Hematopoietic multipotent progenitor cell treated with erythropoietin and hydrocortisone succinate and interleukin-3 and kit ligand, for 4 days (in vitro differentiated cells): ENCODE results near the gene TBC1D9.
A peak's percentile ranks its signal among the peaks of the same experiment; 100 is the strongest.

Source experiments
- DNase-seq: peaks from one replicate; pipeline ENCODE4 v3.0.0-alpha.2; 2015

The TBC1D9 gene

DNA sequence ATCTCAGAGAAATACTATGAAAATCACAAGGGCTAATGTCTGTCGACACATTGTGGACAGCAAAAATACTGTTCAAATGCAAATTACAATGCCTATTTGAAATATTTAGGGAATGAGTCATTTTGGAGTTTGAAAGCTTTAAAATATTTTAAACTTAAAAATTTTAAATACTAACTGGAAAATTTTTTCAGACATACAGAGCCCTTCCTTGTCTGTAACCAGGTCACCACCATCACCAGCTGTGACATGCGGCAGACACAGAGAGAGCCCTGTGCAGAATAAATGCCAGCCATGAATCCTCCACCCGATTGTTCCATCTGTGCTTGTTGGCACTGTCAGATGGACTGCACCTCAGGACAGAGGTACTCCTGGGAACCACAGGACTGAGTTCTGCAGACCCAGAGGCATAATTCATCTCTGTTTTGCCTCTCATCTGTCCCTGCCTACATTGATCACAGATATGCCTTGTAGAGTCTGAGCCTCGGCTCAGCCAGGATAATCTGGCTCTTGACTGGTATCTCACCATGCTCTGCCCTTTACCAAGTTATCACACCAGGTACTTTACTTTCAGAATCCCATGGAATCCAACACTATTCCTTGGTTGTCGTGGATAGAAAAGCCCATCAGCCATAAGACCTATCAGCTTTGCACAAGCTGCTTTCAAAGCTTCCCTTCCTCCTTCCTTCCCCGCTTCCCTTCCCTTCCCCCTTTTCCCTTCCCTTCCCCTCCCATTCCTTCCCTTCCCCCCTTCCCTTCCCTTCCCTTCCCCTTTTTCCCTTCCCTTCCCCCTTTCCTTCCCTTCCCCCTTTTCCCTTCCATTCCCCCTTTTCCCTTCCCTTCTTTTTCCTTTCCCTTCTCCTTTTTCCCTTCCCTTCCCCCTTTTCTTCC is 67.2 kb downstream of the TBC1D9 start:
- no peak for DNase-seq

DNA sequence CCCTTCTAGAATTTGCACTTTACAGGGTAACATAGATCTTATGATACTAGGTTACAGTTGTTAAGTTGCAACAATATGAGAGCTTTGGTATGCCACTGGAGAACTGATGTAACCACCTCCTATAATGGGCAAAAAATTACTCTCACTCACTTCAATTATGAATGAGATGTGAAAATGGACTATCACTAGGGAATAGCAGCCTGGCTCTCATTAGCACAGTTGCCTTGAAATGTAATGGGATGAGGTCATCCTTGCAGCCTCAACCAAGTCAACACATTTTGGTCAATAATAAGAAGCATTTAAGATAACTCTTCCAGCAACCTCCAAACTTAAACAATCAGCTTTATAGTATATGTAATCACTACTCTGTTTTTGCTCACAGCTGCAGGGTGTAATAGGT is 69.4 kb downstream of the TBC1D9 start:
- no peak for DNase-seq

DNA sequence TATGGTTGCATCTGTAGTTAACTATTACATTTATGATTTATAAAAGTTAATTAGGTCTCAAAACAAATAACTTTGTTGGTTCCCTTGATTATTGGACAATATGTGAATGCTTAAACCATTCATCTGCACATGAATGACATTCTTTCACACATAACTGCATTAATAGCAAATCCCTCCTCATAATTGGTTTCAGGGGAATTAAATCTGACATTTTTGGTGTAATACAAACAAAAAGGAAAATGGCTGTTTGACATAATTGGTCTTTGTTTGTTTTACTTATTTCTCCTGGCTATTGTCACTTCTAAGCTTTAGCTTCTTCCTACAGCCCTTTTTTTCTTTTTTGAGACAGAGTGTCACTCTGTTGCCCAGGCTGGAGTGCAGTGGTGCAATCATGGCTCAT is 71.9 kb downstream of the TBC1D9 start:
- no peak for DNase-seq

DNA sequence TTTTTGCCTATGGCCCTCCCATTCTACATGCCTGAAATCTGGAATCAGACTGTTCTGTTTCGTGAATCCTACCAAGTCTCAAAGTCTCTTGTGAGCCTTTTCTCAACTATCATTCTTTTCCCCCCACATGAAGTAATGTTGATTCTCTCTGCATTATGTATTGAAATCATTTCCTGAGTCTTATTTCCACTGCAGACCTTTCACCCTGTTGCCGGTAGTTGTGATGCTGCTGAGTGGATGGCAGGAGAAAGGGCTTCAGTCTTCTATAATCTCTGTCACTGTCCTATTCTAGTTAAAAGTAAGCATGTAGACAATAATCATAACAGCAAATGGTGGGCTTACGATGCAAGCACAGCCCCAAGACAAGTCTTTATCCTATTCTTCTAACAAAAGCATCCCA is 75.0 kb downstream of the TBC1D9 start:
- DNase-seq = no peak

DNA sequence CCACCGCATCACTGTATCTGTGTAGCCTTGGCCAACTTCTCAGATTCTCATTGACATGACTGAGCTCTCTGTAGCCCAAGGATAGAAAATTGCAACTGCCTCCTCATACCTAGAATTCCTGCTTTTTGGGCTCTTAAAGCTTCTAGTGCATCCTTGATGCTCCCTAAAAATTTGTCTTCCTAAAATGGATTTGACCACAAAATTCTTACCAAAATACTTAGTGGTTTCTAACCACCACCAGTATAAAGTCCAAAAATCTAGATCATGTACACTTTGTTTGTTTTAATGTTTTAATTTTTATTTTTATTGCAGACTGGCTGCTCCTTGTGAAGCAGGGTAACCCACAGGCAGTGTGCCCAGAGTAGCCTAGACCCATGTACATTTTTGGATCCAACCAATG is 75.5 kb downstream of the TBC1D9 start:
- no peak for DNase-seq

DNA sequence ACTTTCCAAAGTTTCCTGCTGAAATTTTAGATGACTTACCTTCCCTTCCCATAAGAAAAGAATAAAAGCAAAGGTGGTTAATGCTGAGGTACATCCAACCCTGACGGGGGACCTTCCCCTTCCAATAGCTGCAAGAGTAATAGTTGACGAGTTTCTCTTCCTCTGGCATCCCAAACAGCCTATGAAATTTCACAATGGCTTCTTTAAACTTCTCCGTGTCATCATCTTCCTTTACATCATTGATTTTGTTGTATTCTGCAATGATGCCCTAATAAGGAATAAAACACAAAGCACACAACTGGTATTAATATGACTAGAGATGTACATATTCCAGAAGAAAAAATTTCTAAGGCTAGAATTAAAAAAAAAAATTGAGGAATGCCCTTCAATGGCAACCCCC is 76.6 kb downstream of the TBC1D9 start:
- no peak for DNase-seq

DNA sequence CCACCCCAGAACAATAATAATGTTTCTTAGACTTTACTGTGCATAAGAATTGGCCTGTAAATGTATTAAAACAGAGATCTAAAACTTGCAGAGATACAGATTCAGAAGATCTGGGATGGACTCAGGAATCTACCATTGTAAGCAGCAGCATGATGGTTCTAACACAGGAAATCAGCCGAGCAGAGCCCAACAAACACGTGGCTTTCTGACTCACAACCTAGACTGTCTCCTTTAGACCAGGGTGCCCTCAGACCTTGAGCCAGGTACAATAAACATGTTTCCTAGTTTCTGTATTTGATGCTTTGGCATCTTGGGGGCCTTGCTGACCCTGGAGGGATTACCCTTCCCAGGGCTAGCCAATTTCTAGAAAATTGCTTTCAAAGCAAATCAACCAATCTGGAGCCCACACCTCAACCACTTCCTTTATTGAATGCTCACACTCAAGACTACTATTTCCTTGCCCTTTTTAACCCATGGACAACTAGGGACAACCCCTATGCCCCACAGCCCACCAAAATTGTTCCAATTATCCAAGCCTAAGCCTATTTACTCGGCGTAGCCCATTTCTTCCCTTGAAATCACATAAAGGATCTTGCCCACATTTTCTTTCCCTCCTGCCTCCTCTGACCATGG is 80.5 kb downstream of the TBC1D9 start:
- DNase-seq = no peak

DNA sequence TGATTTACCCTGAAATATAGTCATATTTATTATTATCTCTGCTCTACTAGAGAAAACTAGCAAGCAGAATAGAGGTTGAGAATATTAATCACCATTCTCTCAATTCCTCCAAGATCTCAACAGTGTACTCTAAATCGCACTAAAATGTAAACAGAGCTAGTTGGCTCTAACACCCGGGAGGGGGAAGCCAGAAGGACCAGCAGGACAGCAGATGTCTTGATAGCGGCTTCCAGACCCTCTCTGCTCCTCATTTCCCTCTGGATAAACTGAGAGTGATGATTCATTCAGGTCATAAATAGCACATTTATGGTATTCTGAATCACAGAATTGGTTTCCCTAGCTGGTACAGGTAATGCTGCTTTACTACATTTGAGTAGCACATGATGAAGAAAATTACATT is 82.5 kb downstream of the TBC1D9 start:
- DNase-seq = no peak

DNA sequence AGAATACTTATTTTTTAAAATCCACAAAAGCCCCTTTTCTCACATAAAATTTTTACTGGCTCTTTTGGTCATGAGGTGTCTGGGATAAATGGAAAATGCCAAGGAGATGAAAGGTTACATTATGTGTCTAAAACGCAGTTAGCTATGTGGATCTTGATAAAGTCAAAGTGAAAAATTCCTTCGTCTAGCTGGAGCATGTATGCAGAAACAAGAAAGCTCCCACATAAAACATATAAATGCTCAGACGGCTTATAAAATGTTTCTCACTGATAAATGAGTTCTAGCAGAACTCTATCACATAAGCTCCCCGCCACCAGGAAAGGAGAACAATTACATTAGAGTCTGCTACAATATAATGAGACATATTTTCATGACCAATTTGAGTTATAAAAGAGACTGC is 83.8 kb downstream of the TBC1D9 start:
- DNase-seq = no peak

DNA sequence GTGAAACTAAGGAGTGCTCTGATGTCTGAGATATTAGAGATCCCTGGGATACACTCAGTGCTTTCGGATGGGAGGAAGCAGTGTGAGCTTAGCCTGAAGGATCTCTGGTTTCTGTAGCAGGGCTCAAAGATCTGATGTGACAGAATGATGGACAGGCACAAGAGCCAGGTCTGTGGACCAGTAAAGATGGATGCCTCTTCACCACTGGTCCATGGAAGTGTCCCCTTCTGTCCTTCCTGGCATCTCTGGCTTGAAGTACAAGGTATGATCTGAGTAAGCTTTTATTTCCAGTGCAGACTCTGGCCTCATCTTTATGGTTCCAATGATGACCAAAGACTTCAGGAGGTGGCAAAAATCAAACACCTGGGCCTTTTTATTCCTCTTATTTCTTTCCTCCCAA is 88.1 kb downstream of the TBC1D9 start:
- no peak for DNase-seq

DNA sequence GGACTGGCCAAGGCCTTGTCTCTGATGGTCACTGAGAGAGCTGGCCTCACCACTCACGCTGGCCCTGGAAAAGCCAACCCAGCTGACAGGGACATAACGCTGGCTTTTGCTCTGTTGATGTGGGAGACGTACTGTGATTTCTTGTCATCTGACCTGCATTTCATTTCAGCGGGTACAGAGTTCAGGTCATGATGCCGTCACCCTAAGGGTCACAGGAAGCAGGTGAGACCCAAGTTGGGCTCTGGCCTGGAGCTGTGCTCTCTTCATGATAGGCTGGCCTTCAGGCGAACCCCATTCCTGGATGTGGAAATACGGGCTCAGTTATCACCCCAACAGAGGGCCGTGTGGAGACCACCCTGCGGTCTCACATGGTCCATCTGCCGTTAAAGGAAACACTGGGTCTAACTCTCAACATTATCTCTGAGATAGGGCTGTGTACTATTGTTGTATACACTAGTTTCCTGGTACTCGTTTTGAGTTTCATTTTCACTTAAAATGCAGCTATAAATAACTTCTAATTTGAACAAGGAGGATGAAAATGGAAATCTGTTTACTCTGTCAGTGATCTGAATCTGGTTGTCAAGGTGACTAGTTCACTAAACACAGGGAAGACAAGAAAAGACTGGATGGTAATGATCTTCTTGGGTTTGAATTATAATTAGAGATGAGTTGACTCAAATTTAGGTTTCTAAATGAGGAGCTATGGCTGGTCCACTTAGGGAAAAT is 89.1 kb downstream of the TBC1D9 start:
- DNase-seq = no peak

DNA sequence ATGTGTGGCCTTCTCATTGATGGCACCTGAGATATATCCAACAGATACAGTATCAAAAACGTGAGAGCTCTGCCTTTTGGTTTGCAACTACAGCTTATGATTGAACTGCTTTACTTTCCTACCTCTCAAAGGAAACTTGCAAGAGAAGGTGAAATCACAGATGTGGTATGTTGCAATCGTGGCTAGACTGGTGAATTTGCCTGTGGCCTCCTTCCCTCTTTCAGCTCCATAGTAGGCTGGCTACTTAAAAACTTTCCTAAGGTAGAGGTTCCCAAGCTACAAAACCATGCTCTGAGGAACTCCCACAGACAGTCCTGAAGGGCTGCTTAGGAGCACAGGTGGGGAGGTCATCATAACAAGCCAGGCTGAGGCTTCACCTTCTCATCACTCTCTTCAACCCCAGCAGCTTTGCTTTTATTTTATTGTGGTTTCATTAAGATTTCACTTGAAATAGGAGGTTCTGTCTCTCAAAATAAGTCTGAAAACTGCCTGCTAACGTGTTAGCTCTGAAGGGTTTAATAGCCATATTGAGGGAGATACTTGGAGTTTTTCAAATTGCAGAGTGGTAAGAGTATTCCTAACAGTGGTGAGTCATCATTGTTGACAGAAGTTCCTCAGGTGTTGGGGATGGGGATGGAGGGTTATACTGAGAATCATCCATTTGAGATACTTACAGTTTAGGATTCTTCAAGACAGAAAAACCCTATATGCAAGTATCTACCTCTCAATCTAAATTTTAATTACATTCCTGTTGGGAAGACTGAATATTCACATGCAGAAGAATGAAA is 93.9 kb downstream of the TBC1D9 start:
- DNase-seq = peak; percentile 21

DNA sequence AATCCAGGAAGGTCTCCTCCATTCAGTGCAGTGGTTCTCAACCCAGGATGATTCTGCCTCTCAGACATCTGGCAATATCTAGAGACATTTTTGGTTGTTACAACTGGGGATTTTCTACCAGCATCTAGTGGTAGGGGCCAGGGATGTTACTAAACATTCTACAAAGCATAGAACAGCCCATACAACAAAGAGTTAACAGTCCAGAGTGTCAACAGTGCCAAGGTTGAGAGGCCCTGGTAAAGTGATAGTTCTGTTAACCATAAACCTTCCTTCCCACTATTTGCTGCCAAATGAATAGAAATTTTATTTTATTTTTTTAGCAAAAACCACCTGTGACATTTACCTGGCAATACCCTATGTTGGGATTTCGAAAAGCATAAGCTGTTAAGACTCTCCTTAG is 94.6 kb downstream of the TBC1D9 start:
- DNase-seq = no peak

DNA sequence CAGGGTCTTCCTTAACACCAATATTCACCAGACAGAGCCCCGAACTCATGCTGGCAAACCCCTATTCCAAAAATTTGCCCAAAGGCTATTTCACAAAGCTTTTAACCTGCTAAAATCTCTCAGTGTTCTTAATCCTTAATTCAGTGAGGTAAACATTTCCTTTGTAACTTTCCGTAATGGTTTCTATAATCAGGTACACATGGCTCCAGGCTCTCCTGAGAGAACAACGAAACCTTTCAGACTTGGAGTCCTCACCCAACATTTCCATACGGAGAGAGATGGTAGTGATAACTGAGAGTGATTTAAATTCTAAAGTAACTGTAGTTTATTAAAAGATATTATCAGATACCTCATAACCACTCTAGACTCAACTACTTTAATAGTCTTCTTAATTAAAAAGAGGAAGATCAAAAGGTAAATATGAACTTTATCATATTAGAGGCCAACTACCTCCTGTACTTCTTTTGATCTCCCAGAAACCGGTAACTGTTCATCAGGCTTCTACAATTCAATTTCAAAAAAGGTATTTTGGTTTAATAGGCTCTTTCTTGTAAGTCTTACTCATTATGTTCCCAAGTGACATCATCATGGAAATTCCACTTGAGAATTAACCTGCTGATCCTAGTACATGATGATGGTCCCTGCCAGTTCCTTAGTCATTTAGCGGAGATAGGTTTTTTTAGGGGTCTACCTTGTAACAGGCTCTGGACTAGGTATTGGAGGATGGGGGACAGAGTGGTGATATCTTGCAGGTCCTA is 96.1 kb downstream of the TBC1D9 start:
- no peak for DNase-seq

DNA sequence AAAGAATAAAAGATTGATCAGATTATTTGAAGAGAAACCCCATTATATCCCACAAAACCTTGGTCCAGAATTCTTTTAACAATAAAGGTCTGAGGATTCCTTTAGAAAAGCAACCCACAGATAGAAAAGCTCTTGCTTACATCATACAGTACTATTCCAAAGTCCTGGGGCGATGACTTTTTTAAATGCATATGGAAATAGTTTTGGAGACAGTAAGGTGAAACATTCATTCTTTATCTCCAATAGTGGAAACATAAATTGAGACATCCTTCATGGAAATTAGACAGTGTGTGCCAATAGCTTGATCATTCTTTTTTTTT is 101.7 kb downstream of the TBC1D9 start:
- DNase-seq = no peak

DNA sequence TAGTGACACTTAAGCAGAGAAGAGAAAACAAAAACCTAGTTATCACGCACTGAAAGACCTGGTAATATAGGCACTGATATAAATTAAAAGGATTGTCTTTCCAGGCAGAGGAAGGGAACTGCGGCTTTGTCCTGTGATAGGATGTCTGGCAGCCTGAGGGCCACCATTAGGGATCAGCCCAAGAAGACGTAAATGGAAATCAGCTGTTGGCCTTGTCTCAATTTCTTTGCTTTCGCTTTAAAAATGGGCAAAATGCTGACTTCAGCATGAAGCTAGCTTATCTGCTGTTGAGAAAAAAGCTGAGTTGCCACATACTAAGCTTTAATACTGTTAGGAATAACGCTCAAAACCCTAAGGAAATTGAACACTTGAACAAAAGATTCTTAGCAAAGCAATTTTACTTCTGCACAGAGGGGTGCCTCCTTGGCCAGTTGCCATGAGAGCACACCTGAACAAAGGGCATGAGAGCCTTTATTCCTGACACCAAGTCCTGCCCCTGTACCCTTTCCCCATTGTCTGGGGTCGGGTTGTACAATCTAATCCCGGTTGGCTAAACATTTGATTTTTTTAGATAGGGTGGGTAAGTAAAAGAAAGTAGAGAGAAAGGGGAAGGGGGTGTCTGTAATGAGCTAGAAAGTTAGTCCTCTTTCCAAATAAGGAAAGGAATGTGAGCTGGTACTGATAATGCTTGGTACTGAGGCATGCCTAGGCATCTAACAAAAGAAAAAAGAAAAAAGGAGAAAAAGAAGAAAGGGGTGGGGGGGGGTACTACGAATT is 102.3 kb downstream of the TBC1D9 start:
- DNase-seq = no peak

DNA sequence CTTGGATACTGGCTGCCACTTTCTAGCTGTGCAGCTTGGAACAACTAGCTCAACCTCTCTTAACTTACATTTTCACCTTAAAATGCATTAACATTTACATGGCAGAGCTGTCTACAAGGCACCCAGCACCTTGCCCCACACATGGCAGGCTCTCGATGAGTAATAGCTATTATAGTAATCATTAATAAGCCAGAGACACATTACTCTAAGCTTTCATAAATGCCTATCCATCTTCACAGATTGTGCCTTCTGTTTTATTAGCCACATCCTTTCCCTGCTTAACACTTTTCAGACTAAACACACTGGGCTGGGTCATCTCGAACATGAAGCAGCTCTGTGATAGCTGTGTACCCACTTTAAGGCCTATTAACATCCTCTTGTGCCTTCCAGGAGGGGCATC is 103.6 kb downstream of the TBC1D9 start:
- no peak for DNase-seq

DNA sequence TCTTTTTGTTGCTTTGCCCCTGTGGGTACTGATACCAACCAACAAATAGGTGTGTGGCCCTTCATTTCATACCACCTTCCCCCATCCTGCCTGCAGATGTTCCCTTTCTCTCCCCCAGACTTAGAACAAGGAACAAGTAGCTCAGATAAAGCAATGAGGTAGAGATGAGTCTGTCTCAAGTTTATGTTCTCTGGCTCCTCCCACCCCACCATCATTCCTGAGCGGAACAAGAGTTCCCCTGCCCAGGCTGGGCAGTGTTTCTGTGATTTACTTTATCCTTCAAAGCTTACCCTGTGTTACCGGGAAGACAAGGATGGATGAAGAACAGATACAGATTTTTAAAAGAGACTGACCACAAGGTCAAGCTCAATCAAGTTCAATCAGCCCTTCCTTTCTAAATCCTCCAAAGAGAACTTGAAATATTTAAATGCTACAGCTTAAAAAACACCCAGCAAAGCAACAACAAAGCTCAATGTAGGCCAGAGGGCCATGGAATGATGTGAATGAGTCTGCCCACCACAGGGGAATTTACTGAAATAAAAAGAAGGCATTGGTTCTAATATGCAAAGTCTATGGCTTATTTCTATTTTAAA is 107.4 kb downstream of the TBC1D9 start:
- DNase-seq = no peak

DNA sequence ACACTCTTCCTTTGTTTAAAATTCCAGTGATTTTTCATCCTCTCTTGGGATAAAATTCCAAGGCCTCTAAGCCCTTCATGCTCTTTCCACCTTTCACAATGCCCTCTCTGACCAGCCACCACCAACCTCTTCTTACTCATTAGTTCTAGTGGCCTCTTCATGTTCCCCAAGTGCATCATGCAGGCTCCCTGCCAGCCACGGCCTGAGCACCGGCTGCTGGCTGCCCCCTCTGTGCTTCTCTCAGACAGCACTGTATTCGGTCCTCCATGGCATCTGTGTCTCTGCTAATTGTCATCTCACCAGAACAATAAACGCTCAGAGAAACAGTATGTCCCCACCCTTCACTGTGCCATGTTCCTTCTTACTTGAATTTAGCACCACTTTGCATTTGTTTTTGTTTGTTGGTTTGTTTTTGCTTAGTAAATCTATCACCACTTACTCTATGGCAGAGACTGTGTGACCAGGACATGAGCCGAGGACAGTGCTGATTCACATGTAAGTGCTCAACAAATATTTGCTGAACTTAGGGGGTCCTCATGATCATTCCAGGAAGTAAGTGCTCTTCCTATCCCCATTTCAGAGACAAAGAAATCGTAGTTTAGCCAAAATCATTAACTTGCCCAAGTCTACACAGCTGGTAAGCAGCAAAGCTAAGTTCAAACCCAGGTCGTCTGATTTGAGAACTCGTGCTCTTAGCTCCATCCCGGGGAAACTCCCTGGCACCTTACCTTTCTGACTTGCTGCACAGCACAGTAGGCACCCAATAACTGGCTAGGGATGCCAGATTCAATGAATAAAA is 110.4 kb downstream of the TBC1D9 start:
- DNase-seq = no peak

DNA sequence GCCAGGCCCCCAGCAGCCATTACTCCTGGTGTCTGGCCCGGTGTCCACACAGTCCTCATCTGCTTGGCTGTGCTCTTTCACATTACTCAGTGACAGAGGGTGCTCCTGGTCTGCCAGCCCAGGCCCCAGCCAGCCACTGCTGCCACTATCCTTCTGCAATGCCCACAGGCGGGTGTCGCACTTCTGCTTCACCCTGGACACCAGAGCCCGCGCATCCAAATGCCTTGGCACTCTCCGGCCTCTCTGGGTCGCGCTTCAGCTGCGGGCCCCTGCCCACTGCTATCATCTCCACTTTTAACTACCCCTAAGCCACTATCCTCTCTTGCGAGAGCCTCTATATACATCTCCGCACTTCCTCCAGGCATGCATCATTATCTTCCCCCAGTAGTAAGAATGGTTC is 111.0 kb downstream of the TBC1D9 start:
- no peak for DNase-seq
